OCI-LY3 (cell line): Measurements from ENCODE around the gene KRTAP29-1.
"Not testable (repeated sequence)": the region's sequence is repeated elsewhere in the genome, so short reads cannot be mapped to it uniquely, and the experiment has no call there.

Source experiments
- H2AFZ ChIP-seq: fragments of 200-600, 300-600 bp; shearing (Covaris generic); 2 replicates; pipeline ENCODE4 v1.6.0; 2014; ENCODE audit warnings: antibody characterized with exemption, low read depth, low read length
- H3K27ac ChIP-seq: fragments of 200-600, 300-600 bp; sonication (generic); 2 replicates; pipeline ENCODE4 v1.5.1; 2014; ENCODE audit warnings: mild to moderate bottlenecking, low read length, moderate library complexity, mixed read lengths
- H3K27me3 ChIP-seq: fragments of 200-600, 300-600 bp; sonication (generic); 2 replicates; pipeline ENCODE4 v1.6.1; 2014; ENCODE audit warnings: low read depth, low read length, mixed read lengths
- H3K36me3 ChIP-seq: fragments of 200-600, 300-600 bp; sonication (generic); replicated peaks from 2 replicates; pipeline ENCODE3; 2014; ENCODE audit warnings: low read depth, low read length, mixed read lengths
- H3K4me1 ChIP-seq: fragments of 300-600, 200-600 bp; sonication (generic); 2 replicates; pipeline ENCODE4 v1.6.1; 2014; ENCODE audit warnings: low read length, mixed read lengths
- H3K4me2 ChIP-seq: fragments of 200-600, 300-600 bp; sonication (generic); 2 replicates; pipeline ENCODE4 v1.6.1; 2014; ENCODE audit warnings: low read length, mixed read lengths
- H3K4me3 ChIP-seq: fragments of 300-600, 200-600 bp; sonication (generic); 2 replicates; pipeline ENCODE4 v1.5.1; 2014; ENCODE audit warnings: antibody characterized with exemption, mild to moderate bottlenecking, low read length, moderate library complexity
- H3K79me2 ChIP-seq: fragments of 300-600, 200-600 bp; shearing (Covaris generic); 2 replicates; pipeline ENCODE4 v1.6.1; 2014; ENCODE audit warnings: mild to moderate bottlenecking, low read length, mixed read lengths
- H3K9ac ChIP-seq: fragments of 300-600, 200-600 bp; shearing (Covaris generic); 2 replicates; pipeline ENCODE4 v1.6.0; 2014; ENCODE audit warnings: mild to moderate bottlenecking, low read length, moderate library complexity
- H3K9me3 ChIP-seq: fragments of 200-600, 300-600 bp; shearing (Covaris generic); 2 replicates; pipeline ENCODE4 v1.6.1; 2014; ENCODE audit warnings: low read length, mixed read lengths; ENCODE audit not compliant: insufficient read depth
- H4K20me1 ChIP-seq: fragments of 200-600, 300-600 bp; sonication (generic); 2 replicates; pipeline ENCODE4 v1.6.1; 2016; ENCODE audit warnings: low read length, mixed read lengths; ENCODE audit not compliant: insufficient read depth
- CTCF ChIP-seq: fragments of 200-600, 300-600 bp; sonication (generic); IDR thresholded peaks from 2 replicates; pipeline ENCODE4 v1.5.1; 2014; ENCODE audit warnings: antibody characterized with exemption, low read length, low read depth
- EZH2phosphoT487 ChIP-seq: fragments of 200-600 bp; shearing (Covaris generic); IDR thresholded peaks from 2 replicates; pipeline ENCODE4 v1.6.1; 2018; ENCODE audit warnings: antibody characterized with exemption, mixed run types, low read depth

KRTAP29-1 gene

DNA sequence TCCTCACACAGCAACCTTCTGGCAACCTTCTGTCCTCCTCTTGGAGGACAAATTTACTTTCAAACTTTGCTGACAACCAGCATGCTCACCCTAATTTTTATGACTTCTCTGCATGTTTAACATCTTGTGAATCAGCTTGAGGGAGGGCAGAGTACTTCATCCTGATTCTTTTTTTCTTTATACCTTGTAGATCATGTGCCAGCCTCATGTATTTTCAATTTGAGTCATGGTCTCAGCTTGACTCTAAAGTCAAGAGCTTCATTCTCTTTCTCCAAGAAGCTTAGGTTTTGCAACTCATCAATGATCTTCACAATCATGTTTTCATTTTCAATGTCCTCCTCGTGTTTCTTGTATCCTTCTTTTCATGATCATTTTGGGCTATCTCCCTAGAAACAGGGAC lies 30.8 kb downstream of the KRTAP29-1 start:
- no peak for TF ChIP-seq CTCF
- no peak for TF ChIP-seq EZH2phosphoT487
- peaks cover 7% of the 10 kb centered on the region for H3K4me1 ChIP-seq

DNA sequence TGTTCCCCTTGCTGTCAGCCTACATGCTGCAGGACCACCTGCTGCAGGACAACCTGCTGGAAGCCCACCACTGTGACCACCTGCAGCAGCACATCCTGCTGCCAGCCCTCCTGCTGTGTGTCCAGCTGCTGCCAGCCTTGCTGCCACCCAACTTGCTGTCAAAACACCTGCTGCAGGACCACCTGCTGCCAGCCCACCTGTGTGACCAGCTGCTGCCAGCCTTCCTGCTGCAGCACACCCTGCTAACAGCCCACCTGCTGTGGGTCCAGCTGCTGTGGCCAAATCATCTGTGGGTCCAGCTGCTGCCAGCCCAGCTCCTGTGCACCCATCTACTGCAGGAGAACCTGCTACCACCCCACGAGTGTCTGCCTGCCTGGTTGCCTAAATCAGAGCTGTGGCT lies 31.3 kb downstream of the KRTAP29-1 start:
- H3K79me2 ChIP-seq, H3K36me3 ChIP-seq, H2AFZ ChIP-seq, H3K4me1 ChIP-seq, H4K20me1 ChIP-seq, H3K27ac ChIP-seq, H3K9ac ChIP-seq, H3K27me3 ChIP-seq, H3K9me3 ChIP-seq, H3K4me3 ChIP-seq, H3K4me2 ChIP-seq: not testable (repeated sequence)

More for the DNA sequence above, 30.8 kb downstream of the KRTAP29-1 start:
- H3K36me3 ChIP-seq = no peaks in the 10 kb centered on the region
- H3K79me2 ChIP-seq = no peaks in the 10 kb centered on the region
- no peaks in the 10 kb centered on the region for H4K20me1 ChIP-seq
- H3K9ac ChIP-seq = no peak overlapping the region
- H3K27me3 ChIP-seq = peaks cover 9% of the 10 kb centered on the region
- H3K4me2 ChIP-seq = peak overlapping the region; percentile 9; the same call in 1 of the 2 replicates
- H2AFZ ChIP-seq = no peak overlapping the region
- no peak overlapping the region for H3K27ac ChIP-seq
- H3K9me3 ChIP-seq = no peaks in the 10 kb centered on the region
- H3K4me3 ChIP-seq = no peak overlapping the region

DNA sequence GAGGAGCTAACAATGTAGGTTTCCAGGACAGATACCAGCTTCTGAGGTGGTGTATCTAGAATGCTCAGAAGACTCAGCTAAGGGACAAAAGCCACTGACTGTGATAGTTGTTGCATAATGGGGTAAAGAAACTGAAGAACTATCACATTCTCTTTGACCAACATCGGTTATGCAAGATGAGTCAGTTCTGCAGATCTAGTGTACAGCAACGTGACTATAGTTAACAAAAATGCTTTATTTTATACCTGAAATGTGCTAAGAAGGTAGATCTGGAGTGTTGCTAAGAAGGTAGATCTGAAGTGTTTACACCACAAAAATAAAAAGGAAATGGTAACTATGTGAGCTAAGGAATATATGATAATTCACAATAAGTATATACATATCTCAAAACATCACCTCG lies 34.9 kb downstream of the KRTAP29-1 start:
- Histone ChIP-seq H3K9me3 (no peaks in the 10 kb centered on the region), H3K36me3 (no peaks in the 10 kb centered on the region), H3K4me1 (peaks cover 7% of the 10 kb centered on the region), H3K79me2 (no peaks in the 10 kb centered on the region), H3K27me3 (peaks cover 9% of the 10 kb centered on the region), H4K20me1 (no peaks in the 10 kb centered on the region), H2AFZ (no peak overlapping the region), H3K9ac (no peak overlapping the region), H3K4me3 (no peak overlapping the region), H3K4me2 (no peak overlapping the region), H3K27ac (no peak overlapping the region)
- TF ChIP-seq EZH2phosphoT487 (no peak), CTCF (no peak)

- Histone ChIP-seq H3K27me3 (peaks cover 14% of the 10 kb centered on the region), H2AFZ (no peak within 1 kb of the TSS), H3K9me3 (no peaks in the 10 kb centered on the region), H3K4me2 (no peak within 1 kb of the TSS), H3K27ac (no peak within 1 kb of the TSS), H3K36me3 (no peaks in the 10 kb centered on the region), H3K9ac (no peak within 1 kb of the TSS), H3K79me2 (no peaks in the 10 kb centered on the region), H3K4me1 (no peaks in the 10 kb centered on the region), H3K4me3 (no peak within 1 kb of the TSS), H4K20me1 (no peaks in the 10 kb centered on the region)
- TF ChIP-seq EZH2phosphoT487 = no peak
- TF ChIP-seq CTCF = no peak
These were observed 37.6 kb downstream of the KRTAP29-1 start, which contains the start of gene KRTAP9-6 for GRCh38 chr17:41265078-41265477. Gene KRTAP9-6, plus strand, starts transcription at chr17:41265378. Its CDS starts 0 bp downstream, at chr17:41265378.

DNA sequence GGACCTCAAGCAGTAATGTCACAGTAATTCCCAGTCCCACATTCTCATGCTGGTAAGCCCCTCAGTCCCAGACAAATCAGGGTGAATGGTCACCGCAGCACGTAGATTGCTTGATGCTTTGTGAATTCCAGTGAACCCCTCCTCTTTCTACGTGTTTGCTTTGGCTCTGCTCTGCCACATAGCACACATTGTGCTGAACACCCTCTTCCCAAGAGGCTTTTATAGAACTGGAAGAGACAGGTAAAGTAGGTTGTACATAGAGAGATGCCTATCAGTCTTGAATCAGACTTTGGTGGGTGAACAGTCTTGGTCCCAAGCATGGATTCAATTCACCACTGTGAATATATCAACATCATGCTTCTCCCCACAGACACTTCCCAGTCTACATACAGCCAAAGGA lies 38.1 kb downstream of the KRTAP29-1 start:
- H4K20me1 ChIP-seq = no peaks in the 10 kb centered on the region
- peaks cover 14% of the 10 kb centered on the region for H3K27me3 ChIP-seq
- H2AFZ ChIP-seq = no peak overlapping the region
- no peaks in the 10 kb centered on the region for H3K36me3 ChIP-seq
- no peaks in the 10 kb centered on the region for H3K79me2 ChIP-seq
- no peak overlapping the region for H3K27ac ChIP-seq
- H3K4me2 ChIP-seq = no peak overlapping the region
- H3K4me1 ChIP-seq = no peaks in the 10 kb centered on the region
- H3K9ac ChIP-seq = no peak overlapping the region
- no peaks in the 10 kb centered on the region for H3K9me3 ChIP-seq
- H3K4me3 ChIP-seq = no peak overlapping the region
- TF ChIP-seq CTCF = no peak
- TF ChIP-seq EZH2phosphoT487 = no peak
